ENCODE data around the gene RAB11FIP3. TPM values are rescaled to one million over a fixed set of nuclear protein-coding genes. Genes with fewer than 3 reads are reported as not detected.
A peak's percentile ranks its signal among the peaks of the same experiment; 100 is the strongest.

RAB11FIP3 gene
- total and polyA plus RNA-seq, 2 of the 13 experiments (the other 11 are each of a cell fraction or from before 2014, with no cell fraction given), result 34.3 to 57.6 TPM

- TF ChIP-seq ZNF280D (CRISPR knock-in tag; IDR thresholded peaks at IDR 0.05), result no peak
- TF ChIP-seq GTF2F1 (IDR thresholded peaks at IDR 0.05; ENCODE audit: low read length), result no peak
- TF ChIP-seq HMGXB4 (CRISPR knock-in tag; IDR thresholded peaks at IDR 0.05; ENCODE audit: borderline replicate concordance in 1 of 2, low read depth in 1 of 2), result peak; percentile 90 to 92
- peak; percentile 26; the same call in 1 of the 2 replicates for TF ChIP-seq CREBL2 (CRISPR knock-in tag; IDR thresholded peaks at IDR 0.05; ENCODE audit: borderline replicate concordance)
- 0 out of 2 replicates have a peak, but pooled peaks have one; percentile 52 for TF ChIP-seq ZNF740 (CRISPR knock-in tag; IDR thresholded peaks at IDR 0.05)
- TF ChIP-seq POLR2AphosphoS5 (IDR thresholded peaks at IDR 0.05; ENCODE audit: low read depth, low read length), result peak; percentile 68
- TF ChIP-seq PPARG (CRISPR knock-in tag; conservative IDR thresholded peaks at IDR 0.05), result peak; percentile 24; the same call in 1 of the 2 replicates
- no peak for TF ChIP-seq MBNL3 (CRISPR knock-in tag; conservative IDR thresholded peaks at IDR 0.05)
- peak; percentile 64; the same call in 1 of the 2 replicates for TF ChIP-seq KDM3A (CRISPR knock-in tag; IDR thresholded peaks at IDR 0.05; ENCODE audit: low read depth)
- 0 out of 2 replicates have a peak, but pooled peaks have one; percentile 43 for TF ChIP-seq ZNF205 (CRISPR knock-in tag; IDR thresholded peaks at IDR 0.05)
- TF ChIP-seq STAG1 (CRISPR knock-in tag; IDR thresholded peaks at IDR 0.05), result peak; percentile 33; the same call in 1 of the 2 replicates
- TF ChIP-seq ZNF543 (CRISPR knock-in tag; IDR thresholded peaks at IDR 0.05), result no peak
- TF ChIP-seq ZSCAN22 (CRISPR knock-in tag; IDR thresholded peaks at IDR 0.05), result no peak
- TF ChIP-seq HMG20B (CRISPR knock-in tag; conservative IDR thresholded peaks at IDR 0.05), result no peak
- no peak for TF ChIP-seq CHCHD3 (CRISPR knock-in tag; IDR thresholded peaks at IDR 0.05)
- no peak for TF ChIP-seq TFE3 (CRISPR knock-in tag; IDR thresholded peaks at IDR 0.05)
- TF ChIP-seq ZNF570 (CRISPR knock-in tag; IDR thresholded peaks at IDR 0.05; ENCODE audit: borderline replicate concordance), result 0 out of 2 replicates have a peak, but pooled peaks have one; percentile 43
- peak; percentile 60; the same call in 1 of the 2 replicates for TF ChIP-seq ZFP41 (CRISPR knock-in tag; IDR thresholded peaks at IDR 0.05; ENCODE audit: borderline replicate concordance)
- TF ChIP-seq ZNF691 (CRISPR knock-in tag; IDR thresholded peaks at IDR 0.05; ENCODE audit: borderline replicate concordance, low read depth), result peak; percentile 92; the same call in 1 of the 2 replicates
- TF ChIP-seq MTF1 (CRISPR knock-in tag; IDR thresholded peaks at IDR 0.05), result no peak
- TF ChIP-seq SMAD3 (CRISPR knock-in tag; IDR thresholded peaks at IDR 0.05), result no peak
- no peak for TF ChIP-seq CCDC6 (CRISPR knock-in tag; IDR thresholded peaks at IDR 0.05)
- TF ChIP-seq ZNF674 (CRISPR knock-in tag; IDR thresholded peaks at IDR 0.05; ENCODE audit: low read depth), result no peak
Observed at GRCh38 chr16:425082-425718, at the start of gene RAB11FIP3 (continued).
